Activated CD8-positive, alpha-beta T cell treated with anti-CD3 and anti-CD28 coated beads for 36 hours (primary cell): ENCODE results near the gene ZNF101. TPM values are rescaled to one million over a fixed set of nuclear protein-coding genes. Genes with fewer than 3 reads are reported as not detected.

ENCODE experiments used
- ATAC-seq: fragments of 200-7000 bp; cut with Tn5 transposase; one replicate; pipeline ENCODE4 v1.10.0; 2021; ENCODE audit warnings: mild to moderate bottlenecking, moderate library complexity
- CTCF ChIA-PET: fragments of 350-600 bp; sonication (Branson Sonifier 250); formaldehyde crosslinking; loops from one replicate; lab custom pipeline; 2021; ENCODE audit warnings: antibody characterized with exemption; lab: Charles Lee
- POLR2A ChIA-PET: fragments of 350-600 bp; sonication (Branson Sonifier 250); formaldehyde crosslinking; loops from one replicate; lab custom pipeline; 2021; ENCODE audit warnings: antibody characterized with exemption; lab: Charles Lee
- DNase-seq: peaks from one replicate; pipeline ENCODE4 v3.0.0-alpha.2; 2020
- H3K27ac Mint-ChIP-seq: one replicate; pipeline ENCODE4 v1.8.0; 2021; ENCODE audit warnings: mild to moderate bottlenecking, mixed read lengths
- H3K27me3 Mint-ChIP-seq: one replicate; pipeline ENCODE4 v1.8.0; 2021; ENCODE audit warnings: mixed read lengths
- H3K36me3 Mint-ChIP-seq: one replicate; pipeline ENCODE4 v1.8.0; 2021; ENCODE audit warnings: low read depth, mixed read lengths
- H3K4me1 Mint-ChIP-seq: one replicate; pipeline ENCODE4 v1.8.0; 2021; ENCODE audit warnings: low read depth, mixed read lengths
- H3K4me3 Mint-ChIP-seq: one replicate; pipeline ENCODE4 v1.8.0; 2021; ENCODE audit warnings: mild to moderate bottlenecking, moderate library complexity, mixed read lengths
- H3K9me3 Mint-ChIP-seq: one replicate; pipeline ENCODE4 v1.8.0; 2021; ENCODE audit warnings: mixed read lengths
- intact Hi-C: fragments of 100-400 bp; cut with micrococcal nuclease; formaldehyde crosslinking; loops from one replicate; pipeline ENCODE4 v1.10.0; 2022
- total RNA-seq, 2 experiments: library from RNA; stranded (reverse); gene quantifications; one replicate each; pipeline ENCODE4 v1.2.3, GENCODE V29; 2021
- TF ChIP-seq, protein P1 (sequence below): fragments of 200-600 bp; IDR thresholded peaks from one replicate; pipeline ENCODE4 v1.8.0; 2022; ENCODE audit warnings: antibody characterized with exemption, mild to moderate bottlenecking

The ZNF101 gene
- total RNA-seq, 2 experiments from 2014 or later = 82.5 to 85.2 TPM

DNA sequence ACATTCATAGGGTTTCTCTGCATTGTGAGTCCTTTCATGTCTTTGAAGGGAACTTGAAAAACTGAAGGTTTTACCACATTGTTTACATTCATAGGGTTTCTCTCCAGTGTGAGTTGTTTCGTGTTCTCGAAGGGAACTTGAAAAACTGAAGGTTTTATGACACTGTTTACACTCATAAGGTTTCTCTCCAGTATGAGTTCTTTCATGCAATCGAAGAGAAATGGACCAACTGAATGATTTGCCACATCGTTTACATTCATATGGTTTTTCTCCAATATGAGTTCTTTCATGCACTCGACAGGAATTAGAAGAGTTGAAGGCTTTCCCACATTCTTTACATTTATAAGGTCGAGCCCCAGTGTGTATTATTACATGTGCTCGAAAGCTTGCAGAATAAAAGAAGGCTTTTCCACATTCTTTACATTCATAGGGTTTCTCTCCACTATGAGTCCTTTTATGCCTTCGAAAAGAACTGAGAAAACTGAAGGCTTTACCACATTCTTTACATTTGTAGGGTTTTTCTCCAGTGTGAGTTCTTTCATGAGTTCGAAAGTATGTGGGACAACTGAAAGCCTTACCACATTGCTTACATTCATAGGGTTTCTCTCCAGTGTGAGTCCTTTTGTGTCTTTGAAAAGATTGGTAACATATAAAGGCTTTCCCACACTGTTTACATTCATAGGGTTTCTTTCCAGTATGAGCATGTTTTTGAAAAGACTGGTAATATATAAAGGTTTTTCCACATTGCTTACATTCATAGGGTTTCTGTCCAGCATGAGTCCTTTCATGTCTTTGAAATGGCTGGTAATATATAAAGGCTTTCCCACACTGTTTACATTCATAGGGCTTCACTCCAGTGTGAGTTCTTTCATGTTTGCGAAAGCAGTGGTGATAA, 43.5 kb downstream of the ZNF101 start:
- intact Hi-C loops = no loop called here
- no peak overlapping the region for H3K27ac Mint-ChIP-seq
- ATAC-seq (no peak), DNase-seq (no peak)
- no peaks in the 10 kb centered on the region for H3K4me1 Mint-ChIP-seq
- CTCF ChIA-PET = no interaction called here
- H3K4me3 Mint-ChIP-seq = no peak overlapping the region
- H3K9me3 Mint-ChIP-seq = peaks cover 73% of the 10 kb centered on the region
- H3K27me3 Mint-ChIP-seq = no peaks in the 10 kb centered on the region
- POLR2A ChIA-PET = no interaction called here
- TF ChIP-seq, protein P1, sequence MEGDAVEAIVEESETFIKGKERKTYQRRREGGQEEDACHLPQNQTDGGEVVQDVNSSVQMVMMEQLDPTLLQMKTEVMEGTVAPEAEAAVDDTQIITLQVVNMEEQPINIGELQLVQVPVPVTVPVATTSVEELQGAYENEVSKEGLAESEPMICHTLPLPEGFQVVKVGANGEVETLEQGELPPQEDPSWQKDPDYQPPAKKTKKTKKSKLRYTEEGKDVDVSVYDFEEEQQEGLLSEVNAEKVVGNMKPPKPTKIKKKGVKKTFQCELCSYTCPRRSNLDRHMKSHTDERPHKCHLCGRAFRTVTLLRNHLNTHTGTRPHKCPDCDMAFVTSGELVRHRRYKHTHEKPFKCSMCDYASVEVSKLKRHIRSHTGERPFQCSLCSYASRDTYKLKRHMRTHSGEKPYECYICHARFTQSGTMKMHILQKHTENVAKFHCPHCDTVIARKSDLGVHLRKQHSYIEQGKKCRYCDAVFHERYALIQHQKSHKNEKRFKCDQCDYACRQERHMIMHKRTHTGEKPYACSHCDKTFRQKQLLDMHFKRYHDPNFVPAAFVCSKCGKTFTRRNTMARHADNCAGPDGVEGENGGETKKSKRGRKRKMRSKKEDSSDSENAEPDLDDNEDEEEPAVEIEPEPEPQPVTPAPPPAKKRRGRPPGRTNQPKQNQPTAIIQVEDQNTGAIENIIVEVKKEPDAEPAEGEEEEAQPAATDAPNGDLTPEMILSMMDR = no peak
- H3K36me3 Mint-ChIP-seq = peaks cover 93% of the 10 kb centered on the region

DNA sequence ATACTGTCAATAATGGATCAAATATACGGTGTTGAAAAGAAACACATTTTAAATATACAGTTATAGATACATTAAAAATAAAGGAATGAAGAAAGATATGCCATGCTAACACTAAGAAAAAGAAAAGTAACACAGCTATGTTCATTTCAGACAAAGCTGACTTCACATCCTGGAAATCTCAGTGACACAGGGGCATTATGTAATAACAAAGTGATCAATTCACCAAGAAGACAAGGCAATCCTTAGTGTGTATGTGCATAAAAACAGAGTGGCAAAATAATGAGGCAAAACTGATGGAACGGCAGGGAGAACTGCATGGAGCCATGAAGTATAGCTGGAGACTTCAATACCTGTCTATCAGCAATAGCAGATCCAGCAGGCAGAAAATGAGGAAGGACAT, 51.2 kb downstream of the ZNF101 start:
- peaks cover 80% of the 10 kb centered on the region for H3K36me3 Mint-ChIP-seq
- no peak overlapping the region for H3K4me3 Mint-ChIP-seq
- ChIA-PET POLR2A (interaction anchor here (1.3 to 1.6 kb wide), 3 partner anchors 9 to 102 kb away, joined by 3 to 5 read pairs (median 4); partner anchors contain the start of gene ZNF14), CTCF (interaction anchor here (1.5 kb wide), 1 partner anchor 12 kb away, joined by 3 read pairs; no protein-coding TSS in a partner anchor)
- H3K9me3 Mint-ChIP-seq = peaks cover 74% of the 10 kb centered on the region
- DNase-seq = no peak
- H3K27me3 Mint-ChIP-seq = no peaks in the 10 kb centered on the region
- intact Hi-C loops = no loop called here
- no peak for ATAC-seq
- TF ChIP-seq, protein P1 = no peak
- no peak overlapping the region for H3K27ac Mint-ChIP-seq
- H3K4me1 Mint-ChIP-seq = peaks cover 8% of the 10 kb centered on the region

- H3K4me3 Mint-ChIP-seq = no peak overlapping the region
- CTCF ChIA-PET = no interaction called here
- peaks cover 79% of the 10 kb centered on the region for H3K36me3 Mint-ChIP-seq
- intact Hi-C loops = no loop called here
- DNase-seq (no peak), ATAC-seq (no peak)
- H3K27ac Mint-ChIP-seq = no peak overlapping the region
- POLR2A ChIA-PET = no interaction called here
- no peaks in the 10 kb centered on the region for H3K27me3 Mint-ChIP-seq
- peaks cover 8% of the 10 kb centered on the region for H3K4me1 Mint-ChIP-seq
- H3K9me3 Mint-ChIP-seq = peaks cover 76% of the 10 kb centered on the region
- TF ChIP-seq, protein P1 = no peak
Measured at GRCh38 chr19:19721896-19722295, 53.3 kb downstream of the ZNF101 start.

DNA sequence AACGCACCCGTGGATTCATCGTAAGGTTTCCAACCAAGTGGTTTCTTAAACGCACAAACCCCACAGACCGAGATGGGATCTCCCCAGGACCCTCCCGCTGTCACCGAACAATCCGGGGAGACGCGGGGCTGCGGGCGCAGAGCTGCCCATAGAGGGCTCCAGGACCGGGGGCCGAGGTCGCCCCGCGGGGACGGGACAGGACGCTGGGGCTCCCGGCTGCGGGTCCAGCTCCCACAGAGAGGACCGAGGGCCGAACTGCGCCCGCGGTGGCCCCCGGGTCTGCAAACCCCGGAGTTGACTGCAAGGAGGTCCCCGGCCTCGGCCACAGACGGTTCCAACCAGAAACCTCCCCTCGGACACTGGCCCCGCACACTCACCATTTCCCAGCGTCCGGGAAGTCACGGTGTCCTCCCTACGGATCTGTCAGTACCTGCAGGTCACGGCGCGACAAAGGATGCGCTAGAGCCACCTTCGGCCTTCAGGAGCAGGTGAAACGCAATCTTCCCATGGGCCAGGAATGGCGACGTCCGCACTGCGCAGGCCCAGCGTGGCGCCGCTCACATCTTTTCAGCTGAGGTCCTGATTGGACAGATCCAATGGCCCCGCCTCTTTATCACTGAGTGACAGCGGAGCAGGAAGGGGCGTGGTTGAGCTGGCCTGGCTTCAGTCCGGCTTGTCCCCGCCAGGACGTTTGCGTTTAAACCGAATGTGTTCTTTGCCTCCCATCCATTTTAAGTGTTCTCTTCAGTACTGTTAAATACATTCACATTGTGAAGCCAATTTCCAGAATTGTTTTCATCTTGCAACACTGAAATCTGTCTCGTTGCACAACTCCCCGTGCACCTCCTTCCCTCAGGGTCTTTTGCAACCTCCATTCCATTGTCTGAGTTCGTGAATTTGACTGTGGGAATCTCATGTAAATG, 64.2 kb downstream of the ZNF101 start, which contains the start of gene ZNF14:
ZNF14 (minus strand) TSS at position 534 of the 923 bp plus-strand sequence; CDS start at position 380, 154 bp downstream.
- H3K4me3 Mint-ChIP-seq = peak within 1 kb of the TSS; percentile 89
- intact Hi-C loops = no loop called here
- DNase-seq (peak; percentile 97), ATAC-seq (peak; percentile 100)
- H3K4me1 Mint-ChIP-seq = peaks cover 20% of the 10 kb centered on the region
- CTCF ChIA-PET = interaction anchor here (0.5 to 1.8 kb wide), 8 partner anchors 11 to 826 kb away, joined by 3 to 5 read pairs (median 3); no protein-coding TSS in a partner anchor
- H3K27ac Mint-ChIP-seq = peak within 1 kb of the TSS; percentile 93
- TF ChIP-seq, protein P1 = no peak
- no peaks in the 10 kb centered on the region for H3K27me3 Mint-ChIP-seq
- POLR2A ChIA-PET = interaction anchor here (0.9 to 2.6 kb wide), 9 partner anchors 13 to 89 kb away, joined by 3 to 12 read pairs (median 4); partner anchors contain the start of genes ATP13A1, ZNF101 and ZNF506
- peaks cover 19% of the 10 kb centered on the region for H3K9me3 Mint-ChIP-seq
- H3K36me3 Mint-ChIP-seq = peaks cover 45% of the 10 kb centered on the region

Other genes starting within 250 kb of the ZNF101 start
- 1 to 10 TPM; 3.4 to 4.9 TPM for gene TSSK6, start 153.3 kb upstream of the ZNF101 start, total RNA-seq
- 100 to 1,000 TPM; 298 to 310 TPM for gene NDUFA13, start 152.6 kb upstream of the ZNF101 start, total RNA-seq
- gene YJEFN3, start 139.9 kb upstream of the ZNF101 start, total RNA-seq = 1 to 10 TPM; 7.4 to 8.1 TPM
- under 1 TPM; 0.31 to 0.32 TPM for gene CILP2, start 130.6 kb upstream of the ZNF101 start, total RNA-seq
- gene PBX4, start 50.2 kb upstream of the ZNF101 start, total RNA-seq = 10 to 100 TPM; 13.8 to 15.6 TPM
- 10 to 100 TPM; 26.6 to 28.2 TPM for gene LPAR2, start 40.6 kb upstream of the ZNF101 start, total RNA-seq
- 10 to 100 TPM; 57.3 to 59.9 TPM for gene GMIP, start 25.2 kb upstream of the ZNF101 start, total RNA-seq
- 10 to 100 TPM; 52.4 to 53.1 TPM for gene ATP13A1, start 5.2 kb upstream of the ZNF101 start, total RNA-seq
- gene ZNF14, start 64.3 kb downstream of the ZNF101 start, total RNA-seq = 1 to 10 TPM; 8.6 to 9.3 TPM
- 10 to 100 TPM; 45.5 to 48.7 TPM for gene ZNF506, start 152.9 kb downstream of the ZNF101 start, total RNA-seq
- gene ZNF253, start 197.0 kb downstream of the ZNF101 start, total RNA-seq = 10 to 100 TPM; 10.8 to 13.5 TPM
- gene ZNF93, start 232.1 kb downstream of the ZNF101 start, total RNA-seq = 10 to 100 TPM; 17.2 to 17.8 TPM